Skeletal muscle tissue (tissue), 1 donor: ENCODE measurements around the gene PLOD2. TPM values are rescaled to one million over a fixed set of nuclear protein-coding genes. Genes with fewer than 3 reads are reported as not detected.

Experiments used
- total RNA-seq: library from RNA; depleted of rRNA; stranded (reverse); fragments of >200 nt; gene quantifications from one replicate; pipeline ENCODE4 v1.2.3, GENCODE V29; 2014

PLOD2 gene
- total RNA-seq, 1 donor from 2014 or later = 22.4 TPM

Other genes with a start within 250 kb of the PLOD2 start
- gene PLSCR4, start 89.9 kb upstream of the PLOD2 start, total RNA-seq = 21.9 TPM